IPS DF 19.7 (cell line): Measurements from ENCODE around the gene ALLC.
"Not testable (repeated sequence)": the region's sequence is repeated elsewhere in the genome, so short reads cannot be mapped to it uniquely, and the experiment has no call there.

Experiments
- DNase-seq: peaks from one replicate; pipeline ENCODE4 v3.0.0-alpha.2; 2013; ENCODE audit warnings: low read depth, low spot score

Gene ALLC

DNA sequence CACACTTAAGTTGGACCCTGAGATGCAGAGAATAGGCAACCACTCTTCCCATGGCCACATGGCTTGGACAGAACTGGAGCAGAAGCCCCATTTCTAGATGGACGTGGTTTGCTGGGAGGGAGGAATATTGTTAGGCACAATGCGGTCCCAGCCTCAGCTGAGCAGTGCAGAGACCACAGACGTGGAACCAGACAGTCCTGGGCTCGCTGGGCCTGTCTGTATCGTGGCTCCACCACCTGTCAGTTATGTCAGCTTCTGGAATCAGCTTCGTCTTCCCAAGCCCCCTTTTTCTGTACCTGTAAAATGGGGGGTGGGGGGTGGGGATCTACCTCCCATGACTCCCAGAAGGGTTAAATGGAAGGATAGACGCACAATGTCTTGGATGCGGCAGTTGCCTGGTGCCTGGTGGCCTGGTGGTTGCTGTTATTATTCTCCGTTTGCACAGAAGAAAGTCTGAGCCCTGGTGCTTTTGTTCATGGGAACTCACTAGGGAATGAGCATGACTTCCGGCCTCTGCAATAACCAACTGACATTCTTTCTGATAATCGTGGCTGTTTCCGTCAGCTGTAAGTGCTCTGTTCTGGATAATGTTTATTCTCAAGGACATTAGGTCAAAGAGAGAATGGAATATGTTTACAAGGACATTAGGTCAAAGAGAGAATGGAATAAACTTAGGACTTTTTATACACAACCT, 31.7 kb upstream of the ALLC start:
- DNase-seq: no peak

DNA sequence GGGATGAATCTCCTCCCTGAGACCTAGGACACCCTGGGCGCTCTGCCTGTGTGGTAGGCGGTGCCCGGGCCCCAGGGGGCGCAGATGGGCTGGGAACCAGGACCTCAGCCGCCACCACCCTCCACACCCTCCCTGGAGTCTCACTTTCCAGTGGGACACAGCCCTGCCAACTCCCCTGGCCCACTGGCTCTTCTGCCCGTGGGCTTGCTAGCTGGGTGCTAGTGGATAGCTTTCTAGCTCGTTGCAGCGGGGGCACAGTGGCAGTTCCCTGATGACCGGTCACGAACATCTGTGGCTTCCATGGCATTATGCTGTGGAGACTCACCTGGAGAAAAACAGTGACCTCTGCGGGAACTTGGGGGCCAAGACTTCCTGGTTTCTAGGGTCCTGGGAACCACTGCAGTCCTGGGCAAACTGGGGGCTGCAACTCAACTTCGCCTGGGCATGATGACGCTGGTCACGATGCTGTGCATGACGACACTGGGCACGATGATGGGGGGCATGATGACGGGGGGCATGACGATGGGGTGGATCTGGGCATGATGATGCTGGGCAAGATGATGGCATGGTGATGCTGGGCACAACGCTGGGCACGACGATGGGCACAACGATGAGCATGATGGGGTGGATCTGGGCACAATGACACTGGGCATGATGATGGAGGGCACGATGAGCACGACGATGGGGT, 31.0 kb upstream of the ALLC start:
- no peak for DNase-seq

DNA sequence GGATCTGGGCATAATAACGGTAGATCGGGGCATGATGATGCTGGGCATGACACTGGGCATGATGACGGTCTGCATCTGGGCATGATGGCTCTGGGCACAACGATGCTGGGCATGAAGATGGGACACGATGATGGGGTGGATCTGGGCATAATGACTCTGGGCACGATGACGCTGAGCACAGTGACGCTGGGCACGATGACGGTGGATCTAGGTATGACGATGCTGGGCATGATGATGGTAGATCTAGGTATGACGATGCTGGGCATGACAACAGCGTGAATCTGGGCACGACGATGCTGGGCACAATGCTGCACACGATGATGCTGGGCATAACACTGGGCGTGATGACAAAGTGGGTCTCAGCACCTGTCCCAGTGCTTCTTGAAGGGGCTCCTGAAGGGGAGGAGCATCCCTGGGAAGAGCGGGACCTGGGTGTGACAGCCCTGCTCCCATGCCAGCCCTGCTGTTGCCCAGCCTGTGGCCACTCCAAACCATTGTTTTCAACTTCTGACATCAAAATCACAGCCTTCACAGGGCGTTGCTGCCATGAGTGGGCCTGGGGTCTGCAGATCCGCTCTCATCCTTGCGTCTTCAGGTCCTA, 30.4 kb upstream of the ALLC start:
- DNase-seq: no peak

DNA sequence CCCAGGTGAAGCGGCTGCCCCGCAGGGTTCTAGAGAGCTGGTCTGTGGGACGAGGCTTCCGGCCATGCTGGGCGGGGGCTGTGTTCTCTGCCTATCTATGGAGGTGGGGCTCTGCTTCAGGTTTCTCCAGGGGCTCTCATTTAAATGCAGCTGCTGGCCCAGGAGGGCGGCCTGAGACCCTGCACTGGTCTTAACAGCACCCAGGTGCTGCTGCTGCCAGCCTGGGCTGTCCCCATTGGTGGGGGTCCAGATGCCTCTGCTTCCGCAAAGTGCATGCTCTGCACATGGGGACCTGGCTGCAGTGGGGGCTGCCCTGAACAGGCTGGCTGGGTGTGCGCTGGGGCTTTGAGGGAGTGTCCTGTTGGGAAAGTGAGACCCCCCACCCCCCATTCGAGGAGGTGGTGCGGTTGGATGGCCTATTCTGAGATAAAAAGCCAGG, 29.7 kb upstream of the ALLC start:
- no peak for DNase-seq

DNA sequence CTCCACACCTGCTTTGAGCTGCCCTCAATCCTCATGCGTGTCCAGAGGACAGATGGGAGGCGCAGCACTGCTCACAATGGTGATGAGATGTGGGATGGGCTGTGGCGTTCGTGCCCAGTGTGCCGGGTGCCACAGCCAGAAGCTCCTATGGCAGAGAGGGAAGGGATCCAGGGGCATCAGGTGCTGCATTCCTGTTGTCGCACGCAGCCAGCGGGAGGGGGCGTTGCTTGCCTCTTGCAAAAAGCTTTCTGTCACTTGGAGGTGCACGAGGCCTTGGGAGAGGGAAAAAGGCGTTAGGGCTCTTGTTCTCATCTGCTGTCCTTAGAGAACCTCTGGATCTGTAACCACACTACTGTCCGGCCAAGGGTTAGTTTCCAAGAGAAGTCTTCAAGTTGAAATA, 29.2 kb upstream of the ALLC start:
- DNase-seq: no peak

GRCh38 chr2:3630631-3631030, 27.4 kb upstream of the ALLC start:
- DNase-seq: no peak

DNA sequence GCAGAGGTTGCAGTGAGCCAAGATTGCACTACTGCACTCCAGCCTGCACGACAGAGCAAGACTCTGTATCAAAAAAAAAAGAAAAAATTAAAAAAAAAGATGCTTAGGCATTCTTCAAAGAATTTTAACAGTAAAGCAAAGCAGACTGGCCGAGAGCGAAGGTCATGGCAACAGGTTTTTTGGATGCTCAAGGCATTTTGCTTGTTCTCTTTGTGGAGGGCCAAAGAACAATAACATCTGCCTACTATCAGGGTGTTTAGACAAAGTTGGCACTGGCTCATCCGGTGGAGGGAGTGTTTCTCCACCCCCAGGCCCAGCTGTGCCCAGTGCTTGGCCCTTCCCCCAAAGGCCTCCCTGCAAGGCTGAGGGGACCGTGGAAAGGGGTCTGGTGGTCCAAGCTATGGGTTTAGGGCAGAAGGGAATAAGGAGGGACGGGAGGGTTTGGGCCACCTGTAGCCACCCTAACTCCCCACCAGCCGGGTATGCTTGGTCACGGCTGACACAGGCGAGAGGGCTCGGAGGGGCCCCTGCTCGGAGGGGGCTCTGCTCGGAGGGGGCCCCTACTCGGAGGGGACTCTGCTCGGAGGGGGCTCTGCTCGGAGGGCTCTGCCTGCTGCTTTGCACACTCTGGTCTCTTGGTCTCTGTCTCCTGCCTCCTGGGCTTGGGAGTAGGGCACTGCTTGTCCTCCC, 26.7 kb upstream of the ALLC start:
- no peak for DNase-seq

- no peak for DNase-seq
These were observed 25.9 kb upstream of the ALLC start for GRCh38 chr2:3631851-3632659.

DNA sequence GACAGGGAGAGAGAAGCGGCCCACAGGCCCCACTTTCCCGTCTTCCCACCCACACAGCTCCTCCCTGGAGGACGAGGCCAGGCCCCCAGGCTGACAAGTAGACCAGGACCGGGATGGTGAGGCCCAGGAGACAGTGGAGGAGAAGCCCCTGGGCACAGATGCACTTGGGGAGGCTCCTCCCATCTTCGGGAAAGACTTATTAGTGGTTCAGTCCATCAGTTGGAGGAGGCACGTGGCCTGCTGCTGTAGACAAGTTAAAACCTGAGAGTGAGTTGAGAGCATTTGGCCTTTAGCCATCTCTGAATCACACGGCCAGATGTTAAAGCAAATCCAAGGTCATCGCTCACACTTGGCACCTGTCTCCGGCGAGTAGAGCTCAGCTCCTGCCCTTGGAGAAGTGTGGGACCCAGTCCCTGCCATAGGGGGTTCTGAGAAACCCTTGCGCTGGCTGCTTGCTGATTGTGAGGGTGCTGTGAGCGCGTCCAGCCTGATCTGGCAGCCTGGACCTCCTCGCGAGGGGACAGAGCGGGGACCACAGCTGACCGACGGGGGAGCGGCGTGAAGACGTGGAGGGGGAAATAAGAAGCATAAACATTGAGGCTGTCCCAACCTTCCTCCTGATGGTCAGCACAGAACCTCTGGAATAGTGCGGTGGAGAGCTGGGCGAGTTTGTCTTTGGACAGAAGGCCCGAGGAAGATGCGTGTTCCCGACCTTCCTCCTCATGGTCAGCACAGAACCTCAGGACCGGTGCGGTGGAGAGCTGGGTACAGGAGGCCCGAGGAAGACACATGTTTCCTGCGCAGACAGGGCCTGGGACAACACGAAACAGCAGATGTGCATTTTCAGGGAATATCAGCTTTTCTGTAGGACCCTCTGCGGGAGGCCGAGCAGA, 24.7 kb upstream of the ALLC start:
- no peak for DNase-seq

GRCh38 chr2:3633982-3634595, 23.9 kb upstream of the ALLC start:
- DNase-seq: no peak

GRCh38 chr2:3634596-3635121, 23.3 kb upstream of the ALLC start:
- no peak for DNase-seq

DNA sequence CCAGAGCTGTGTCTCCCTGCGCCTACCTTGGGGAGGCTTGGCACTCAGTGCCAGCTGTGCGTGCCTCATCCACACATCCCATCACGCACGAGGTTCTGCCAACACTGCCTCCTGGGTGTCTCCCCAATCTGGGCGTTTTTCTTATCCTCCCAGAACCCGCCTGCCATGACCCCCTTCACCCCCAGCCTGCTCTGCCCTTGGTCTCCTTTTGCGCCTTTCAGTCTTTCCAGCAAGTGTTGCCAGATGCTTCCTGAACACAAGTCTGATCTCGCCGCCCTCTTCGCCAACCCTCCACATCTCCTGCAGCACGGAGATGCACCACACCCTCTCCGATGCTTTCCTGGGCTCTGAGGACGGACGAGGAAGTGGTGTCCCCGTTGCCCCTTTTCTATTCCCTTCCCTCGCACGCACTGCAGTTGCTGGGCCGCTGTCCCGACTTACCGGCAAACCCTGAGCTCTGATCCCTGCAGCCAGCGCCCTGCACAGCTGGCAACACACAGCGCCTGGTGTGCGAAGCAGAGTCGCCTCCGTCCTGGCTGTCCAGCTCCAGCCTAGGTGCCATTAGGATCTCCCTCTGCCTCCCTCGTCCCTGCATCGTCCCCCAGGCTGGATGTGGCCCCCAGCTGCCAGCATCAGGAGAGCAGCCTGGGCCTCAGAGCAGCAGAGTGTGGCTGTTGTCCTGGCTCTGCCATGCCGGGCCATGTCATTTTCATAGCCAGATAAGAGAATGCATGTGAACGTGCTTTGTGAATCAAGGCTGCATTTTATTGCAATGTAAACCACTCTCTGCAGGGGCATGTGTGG, 22.6 kb upstream of the ALLC start:
- DNase-seq: no peak

- DNase-seq: not testable (repeated sequence)
These were observed 22.0 kb upstream of the ALLC start for GRCh38 chr2:3635975-3636327.

- DNase-seq: no peak
These were observed 21.3 kb upstream of the ALLC start for GRCh38 chr2:3636586-3637310.

DNA sequence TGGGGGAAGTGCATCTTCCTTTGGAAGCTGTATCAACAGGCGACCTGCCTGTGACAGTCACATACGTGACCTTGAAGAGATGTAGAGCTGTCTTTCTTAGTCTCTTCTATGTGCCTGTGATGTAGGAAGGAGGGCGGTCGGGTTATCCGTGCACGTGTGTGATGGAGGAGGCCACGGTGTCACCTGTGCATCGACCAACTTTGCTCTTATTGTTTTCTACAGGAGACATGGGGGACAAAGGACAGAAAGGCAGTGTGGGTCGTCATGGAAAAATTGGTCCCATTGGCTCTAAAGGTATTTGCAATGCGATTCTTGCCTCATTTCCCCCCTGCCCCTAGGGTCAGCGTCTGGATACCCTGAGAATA, 20.7 kb upstream of the ALLC start:
- DNase-seq: no peak

- no peak for DNase-seq
These were observed 20.1 kb upstream of the ALLC start for GRCh38 chr2:3637692-3638455.

DNA sequence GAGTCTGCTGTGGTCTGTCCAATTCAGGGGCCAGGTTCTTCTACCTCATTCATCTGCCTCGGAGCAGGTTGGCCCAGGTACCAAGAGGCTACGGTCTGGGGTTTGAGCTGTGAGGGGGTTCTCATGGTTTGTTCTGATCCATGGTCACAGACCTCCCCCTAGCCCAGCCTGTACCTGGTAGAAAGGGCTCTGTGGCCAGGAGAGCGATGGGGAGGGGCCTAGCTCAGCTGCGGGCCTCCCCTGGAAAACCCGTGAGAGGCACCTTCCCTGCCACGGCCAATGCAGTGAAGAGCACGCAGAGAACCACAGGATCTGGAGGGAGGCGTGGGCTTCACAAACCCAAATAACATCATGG, 19.6 kb upstream of the ALLC start:
- no peak for DNase-seq
